PC-3 (cell line): ENCODE measurements around the gene PIEZO2.

Experiments
- EZH2 ChIP-seq: fragments of 300-600 bp; sonication (generic); IDR thresholded peaks from one replicate; pipeline ENCODE4 v1.6.1; 2017; ENCODE audit warnings: antibody characterized with exemption, mild to moderate bottlenecking, low read length; ENCODE audit not compliant: unreplicated experiment
- EZH2phosphoT487 ChIP-seq: fragments of 300-600 bp; sonication (generic); IDR thresholded peaks from 2 replicates; pipeline ENCODE4 v1.6.1; 2018; ENCODE audit warnings: mild to moderate bottlenecking, antibody characterized with exemption, low read length, borderline replicate concordance
- TF ChIP-seq, protein P1 (sequence below): fragments of 300-600 bp; sonication (generic); conservative IDR thresholded peaks from 2 replicates; pipeline ENCODE4 v1.5.1; 2017; ENCODE audit warnings: antibody characterized with exemption, low read depth, mild to moderate bottlenecking, low read length

DNA sequence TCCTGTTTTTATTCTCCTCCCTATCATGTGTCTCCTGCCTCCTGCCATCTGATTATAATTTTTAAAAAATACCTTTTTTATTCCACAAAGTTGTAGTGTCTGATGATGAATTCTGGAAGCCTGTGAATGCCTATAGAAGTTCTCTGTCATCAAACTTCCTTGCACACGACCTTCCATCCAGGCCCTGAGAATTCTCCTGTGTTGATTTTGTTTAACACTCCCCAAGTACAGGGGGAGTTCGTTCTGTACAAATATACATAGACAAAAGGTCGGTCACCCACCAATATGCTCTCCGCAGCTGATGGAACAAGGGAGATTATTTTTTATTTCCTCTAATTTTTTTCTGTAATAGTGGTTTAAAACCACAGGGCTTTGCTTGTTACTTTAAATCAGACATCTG is 232.5 kb downstream of the PIEZO2 start:
- TF ChIP-seq, protein P1, sequence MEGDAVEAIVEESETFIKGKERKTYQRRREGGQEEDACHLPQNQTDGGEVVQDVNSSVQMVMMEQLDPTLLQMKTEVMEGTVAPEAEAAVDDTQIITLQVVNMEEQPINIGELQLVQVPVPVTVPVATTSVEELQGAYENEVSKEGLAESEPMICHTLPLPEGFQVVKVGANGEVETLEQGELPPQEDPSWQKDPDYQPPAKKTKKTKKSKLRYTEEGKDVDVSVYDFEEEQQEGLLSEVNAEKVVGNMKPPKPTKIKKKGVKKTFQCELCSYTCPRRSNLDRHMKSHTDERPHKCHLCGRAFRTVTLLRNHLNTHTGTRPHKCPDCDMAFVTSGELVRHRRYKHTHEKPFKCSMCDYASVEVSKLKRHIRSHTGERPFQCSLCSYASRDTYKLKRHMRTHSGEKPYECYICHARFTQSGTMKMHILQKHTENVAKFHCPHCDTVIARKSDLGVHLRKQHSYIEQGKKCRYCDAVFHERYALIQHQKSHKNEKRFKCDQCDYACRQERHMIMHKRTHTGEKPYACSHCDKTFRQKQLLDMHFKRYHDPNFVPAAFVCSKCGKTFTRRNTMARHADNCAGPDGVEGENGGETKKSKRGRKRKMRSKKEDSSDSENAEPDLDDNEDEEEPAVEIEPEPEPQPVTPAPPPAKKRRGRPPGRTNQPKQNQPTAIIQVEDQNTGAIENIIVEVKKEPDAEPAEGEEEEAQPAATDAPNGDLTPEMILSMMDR: no peak
- TF ChIP-seq EZH2 (no peak), EZH2phosphoT487 (no peak)
